Upper lobe of left lung (tissue), 4 donors: ENCODE data around the gene ORC4.

ENCODE experiments used
- POLR2AphosphoS5 ChIP-seq, 2 donors: sonication (generic); formaldehyde crosslinking; IDR thresholded peaks; one replicate each; pipeline ENCODE4 v1.5.1; 2017; ENCODE audit warnings: antibody characterized with exemption in 2 of 2
- TF ChIP-seq, protein P1 (sequence below), 6 experiments: fragments of 450-650 bp in 4 of 6; fragments of 200-600 bp in 2 of 6; sonication (generic) in 2 of 6; IDR thresholded peaks; one replicate each; pipeline ENCODE4 v1.5.1; 2016 to 2019; ENCODE audit warnings: antibody characterized with exemption in 6 of 6

DNA sequence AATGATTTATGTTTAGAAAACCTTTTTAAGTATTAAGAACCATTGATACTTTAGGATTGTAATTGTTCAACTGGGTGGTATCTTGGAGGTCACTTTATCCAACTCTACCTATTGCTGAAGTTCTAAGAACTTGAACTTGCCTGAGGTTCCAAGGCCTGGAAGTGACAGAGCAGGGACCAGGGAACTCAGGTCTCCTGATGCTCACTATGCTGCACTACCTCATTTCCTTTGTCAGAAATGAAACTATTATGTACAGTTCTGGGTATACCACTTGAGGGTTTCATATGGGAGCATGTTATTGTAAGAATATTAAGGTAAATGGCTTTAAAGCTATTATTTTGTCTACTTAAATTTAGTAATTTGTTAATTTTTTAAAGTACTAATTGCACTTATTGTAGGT, 3.3 kb upstream of the ORC4 start:
- TF ChIP-seq POLR2AphosphoS5 (IDR thresholded peaks at IDR 0.05), result no peak
- TF ChIP-seq, protein P1, sequence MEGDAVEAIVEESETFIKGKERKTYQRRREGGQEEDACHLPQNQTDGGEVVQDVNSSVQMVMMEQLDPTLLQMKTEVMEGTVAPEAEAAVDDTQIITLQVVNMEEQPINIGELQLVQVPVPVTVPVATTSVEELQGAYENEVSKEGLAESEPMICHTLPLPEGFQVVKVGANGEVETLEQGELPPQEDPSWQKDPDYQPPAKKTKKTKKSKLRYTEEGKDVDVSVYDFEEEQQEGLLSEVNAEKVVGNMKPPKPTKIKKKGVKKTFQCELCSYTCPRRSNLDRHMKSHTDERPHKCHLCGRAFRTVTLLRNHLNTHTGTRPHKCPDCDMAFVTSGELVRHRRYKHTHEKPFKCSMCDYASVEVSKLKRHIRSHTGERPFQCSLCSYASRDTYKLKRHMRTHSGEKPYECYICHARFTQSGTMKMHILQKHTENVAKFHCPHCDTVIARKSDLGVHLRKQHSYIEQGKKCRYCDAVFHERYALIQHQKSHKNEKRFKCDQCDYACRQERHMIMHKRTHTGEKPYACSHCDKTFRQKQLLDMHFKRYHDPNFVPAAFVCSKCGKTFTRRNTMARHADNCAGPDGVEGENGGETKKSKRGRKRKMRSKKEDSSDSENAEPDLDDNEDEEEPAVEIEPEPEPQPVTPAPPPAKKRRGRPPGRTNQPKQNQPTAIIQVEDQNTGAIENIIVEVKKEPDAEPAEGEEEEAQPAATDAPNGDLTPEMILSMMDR (IDR thresholded peaks at IDR 0.05), result no peak
